Measurements from ENCODE around the gene ATRX.

Gene ATRX

DNA sequence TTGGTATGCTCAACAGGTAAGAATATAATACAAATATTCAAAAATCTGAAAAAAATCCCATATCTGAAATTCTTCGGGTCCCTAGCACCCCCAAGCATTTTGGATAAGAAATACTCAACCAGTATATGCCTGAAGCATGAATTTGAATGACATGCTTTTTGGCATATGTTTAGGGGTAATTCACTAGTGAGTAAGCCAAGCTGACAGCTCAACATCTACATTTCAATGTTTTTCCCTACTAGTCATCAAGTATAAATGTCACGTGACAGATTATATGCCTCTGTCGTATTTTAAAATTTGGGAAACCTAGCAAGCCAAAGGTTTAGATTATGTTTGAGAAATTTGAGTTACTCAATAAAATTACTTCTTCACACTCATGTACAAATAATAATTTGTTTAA lies 213.7 kb downstream of the ATRX start:
- Histone ChIP-seq H3K9me3 (ENCODE audit: low read length) (no peaks in the 10 kb centered on the region), H3K79me2 (ENCODE audit: insufficient read depth, low read length) (no peaks in the 10 kb centered on the region), H3K4me3 (ENCODE audit: low read depth, low read length, poor library complexity, severe bottlenecking) (no peak overlapping the region), H3K4me2 (ENCODE audit: low read length) (no peak overlapping the region), H3K36me3 (ENCODE audit: insufficient read depth, low read length) (peaks cover 56% of the 10 kb centered on the region), H4K20me1 (ENCODE audit: insufficient read depth, low read length) (no peaks in the 10 kb centered on the region), H3K9me2 (ENCODE audit: low read depth, low read length) (no peaks in the 10 kb centered on the region), H3K27ac (ENCODE audit: low read depth, low read length, poor library complexity, severe bottlenecking) (no peak overlapping the region), H3K9ac (ENCODE audit: low read length) (no peak overlapping the region), H3K27me3 (ENCODE audit: insufficient read depth, low read length) (no peaks in the 10 kb centered on the region), H2AFZ (ENCODE audit: low read length) (no peak overlapping the region), H3K4me1 (ENCODE audit: insufficient read depth, low read length, severe bottlenecking) (no peaks in the 10 kb centered on the region), H3F3A (ENCODE audit: insufficient read depth, low read length) (no peaks in the 10 kb centered on the region)
- no peak for TF ChIP-seq CTCF (IDR thresholded peaks at IDR 0.05; ENCODE audit: low read length)
- TF ChIP-seq EZH2 (IDR thresholded peaks at IDR 0.05; ENCODE audit: borderline replicate concordance, low read length): no peak

- no peaks in the 10 kb centered on the region for H3K27me3 ChIP-seq (ENCODE audit: insufficient read depth, low read length)
- H3K9ac ChIP-seq (ENCODE audit: low read length): no peak overlapping the region
- no peak overlapping the region for H3K27ac ChIP-seq (ENCODE audit: low read depth, low read length, poor library complexity, severe bottlenecking)
- no peaks in the 10 kb centered on the region for H3K9me2 ChIP-seq (ENCODE audit: low read depth, low read length)
- H3K36me3 ChIP-seq (ENCODE audit: insufficient read depth, low read length): peaks cover 51% of the 10 kb centered on the region
- H3K4me2 ChIP-seq (ENCODE audit: low read length): no peak overlapping the region
- H4K20me1 ChIP-seq (ENCODE audit: insufficient read depth, low read length): no peaks in the 10 kb centered on the region
- no peaks in the 10 kb centered on the region for H3F3A ChIP-seq (ENCODE audit: insufficient read depth, low read length)
- no peaks in the 10 kb centered on the region for H3K9me3 ChIP-seq (ENCODE audit: low read length)
- TF ChIP-seq CTCF (IDR thresholded peaks at IDR 0.05; ENCODE audit: low read length) (no peak), EZH2 (IDR thresholded peaks at IDR 0.05; ENCODE audit: borderline replicate concordance, low read length) (no peak)
- H3K79me2 ChIP-seq (ENCODE audit: insufficient read depth, low read length): no peaks in the 10 kb centered on the region
- H3K4me3 ChIP-seq (ENCODE audit: low read depth, low read length, poor library complexity, severe bottlenecking): no peak overlapping the region
- no peak overlapping the region for H2AFZ ChIP-seq (ENCODE audit: low read length)
- no peaks in the 10 kb centered on the region for H3K4me1 ChIP-seq (ENCODE audit: insufficient read depth, low read length, severe bottlenecking)
Measured at GRCh38 chrX:77565278-77565677, 220.7 kb downstream of the ATRX start.

DNA sequence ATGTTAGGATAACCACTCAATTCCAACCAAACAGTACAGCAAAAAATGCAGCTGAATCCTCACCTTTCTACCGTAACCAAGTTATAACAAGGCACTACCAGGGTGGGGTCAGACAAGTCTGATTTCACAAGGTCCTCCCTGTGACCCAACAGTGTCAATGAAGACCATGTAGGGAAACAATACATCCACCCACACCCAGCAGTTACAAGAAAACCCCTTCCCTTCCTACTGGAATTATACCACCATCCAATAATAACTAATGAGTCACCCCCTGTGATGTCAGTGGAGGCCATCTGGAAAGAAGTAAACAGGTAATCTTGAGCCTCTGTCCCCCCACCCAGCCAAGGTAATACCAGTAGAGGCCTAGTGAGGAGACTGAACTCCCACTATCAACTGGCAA lies 221.2 kb downstream of the ATRX start:
- H3K4me1 ChIP-seq (ENCODE audit: insufficient read depth, low read length, severe bottlenecking): no peaks in the 10 kb centered on the region
- H3K4me2 ChIP-seq (ENCODE audit: low read length): no peak overlapping the region
- no peak overlapping the region for H3K4me3 ChIP-seq (ENCODE audit: low read depth, low read length, poor library complexity, severe bottlenecking)
- H4K20me1 ChIP-seq (ENCODE audit: insufficient read depth, low read length): no peaks in the 10 kb centered on the region
- H3K27me3 ChIP-seq (ENCODE audit: insufficient read depth, low read length): no peaks in the 10 kb centered on the region
- H3K27ac ChIP-seq (ENCODE audit: low read depth, low read length, poor library complexity, severe bottlenecking): no peak overlapping the region
- TF ChIP-seq CTCF (IDR thresholded peaks at IDR 0.05; ENCODE audit: low read length): no peak
- no peak for TF ChIP-seq EZH2 (IDR thresholded peaks at IDR 0.05; ENCODE audit: borderline replicate concordance, low read length)
- H2AFZ ChIP-seq (ENCODE audit: low read length): no peak overlapping the region
- no peak overlapping the region for H3K9ac ChIP-seq (ENCODE audit: low read length)
- no peaks in the 10 kb centered on the region for H3K9me2 ChIP-seq (ENCODE audit: low read depth, low read length)
- no peaks in the 10 kb centered on the region for H3F3A ChIP-seq (ENCODE audit: insufficient read depth, low read length)
- no peaks in the 10 kb centered on the region for H3K9me3 ChIP-seq (ENCODE audit: low read length)
- peaks cover 46% of the 10 kb centered on the region for H3K36me3 ChIP-seq (ENCODE audit: insufficient read depth, low read length)
- no peaks in the 10 kb centered on the region for H3K79me2 ChIP-seq (ENCODE audit: insufficient read depth, low read length)

Measured in OCI-LY1 (cell line).